GM12801 (cell line): ENCODE data around the gene MAN1C1.

Experiments
- CTCF ChIP-seq: IDR thresholded peaks from one replicate; pipeline ENCODE4 v1.5.1; 2011; ENCODE audit warnings: control low read depth; ENCODE audit not compliant: insufficient read length; ENCODE audit errors: extremely low read depth

Gene MAN1C1

GRCh38 chr1:25647863-25648262, 31.3 kb downstream of the MAN1C1 start:
- no peak for TF ChIP-seq CTCF

- TF ChIP-seq CTCF = no peak
Measured at GRCh38 chr1:25648681-25649440, 32.3 kb downstream of the MAN1C1 start.

- TF ChIP-seq CTCF = no peak
Measured at GRCh38 chr1:25649505-25650288, 33.1 kb downstream of the MAN1C1 start.

GRCh38 chr1:25650289-25650576, 33.6 kb downstream of the MAN1C1 start:
- no peak for TF ChIP-seq CTCF

- TF ChIP-seq CTCF = no peak
Measured at GRCh38 chr1:25651036-25651640, 34.5 kb downstream of the MAN1C1 start.

GRCh38 chr1:25651824-25652741, 35.5 kb downstream of the MAN1C1 start:
- no peak for TF ChIP-seq CTCF

- no peak for TF ChIP-seq CTCF
Measured at GRCh38 chr1:25653558-25653957, 37.0 kb downstream of the MAN1C1 start.
